Muscle layer of duodenum (tissue), 2 donors: ENCODE measurements around the gene NDFIP1.
"Not testable (repeated sequence)": the region's sequence is repeated elsewhere in the genome, so short reads cannot be mapped to it uniquely, and the experiment has no call there.

Experiments used
- H3K27ac ChIP-seq: one replicate; pipeline ENCODE4 v1.7.0; 2013; ENCODE audit warnings: mild to moderate bottlenecking, low read length
- H3K27me3 ChIP-seq: one replicate; pipeline ENCODE4 v1.7.0; 2013; ENCODE audit warnings: low read depth, mild to moderate bottlenecking, control low read depth, low read length
- H3K36me3 ChIP-seq, 2 donors: one replicate each; pipeline ENCODE4 v1.7.0; 2013; ENCODE audit warnings: low read length in 2 of 2, control low read depth in 1 of 2, mild to moderate bottlenecking in 1 of 2; ENCODE audit not compliant: insufficient read depth in 2 of 2, control insufficient read depth in 1 of 2
- H3K4me1 ChIP-seq, 2 donors: one replicate each; pipeline ENCODE4 v1.7.0; 2013; ENCODE audit warnings: low read length in 2 of 2, mild to moderate bottlenecking in 2 of 2, control low read depth in 1 of 2, moderate library complexity in 1 of 2; ENCODE audit not compliant: insufficient read depth in 2 of 2, control insufficient read depth in 1 of 2
- H3K4me3 ChIP-seq, 2 donors: one replicate each; pipeline ENCODE4 v1.7.0; 2013; ENCODE audit warnings: low read length in 2 of 2, low read depth in 1 of 2, mild to moderate bottlenecking in 1 of 2
- H3K9me3 ChIP-seq, 2 donors: one replicate each; pipeline ENCODE4 v1.7.0; 2013; ENCODE audit warnings: low read length in 2 of 2, control low read depth in 1 of 2, mild to moderate bottlenecking in 1 of 2; ENCODE audit not compliant: control insufficient read depth in 1 of 2
- donor health status: healthy.

The NDFIP1 gene

GRCh38 chr5:142145106-142145900, 36.7 kb downstream of the NDFIP1 start:
- Histone ChIP-seq H3K36me3 (peaks cover 32 to 60% of the 10 kb centered on the region in 2 donors), H3K4me3 (no peak overlapping the region), H3K27me3 (no peaks in the 10 kb centered on the region), H3K4me1 (no peaks in the 10 kb centered on the region), H3K27ac (no peak overlapping the region), H3K9me3 (no peaks in the 10 kb centered on the region)

GRCh38 chr5:142149363-142149762, 40.8 kb downstream of the NDFIP1 start:
- H3K27me3 ChIP-seq: no peaks in the 10 kb centered on the region
- H3K4me1 ChIP-seq: no peaks in the 10 kb centered on the region
- no peak overlapping the region for H3K4me3 ChIP-seq
- peaks cover 36 to 51% of the 10 kb centered on the region in 2 donors for H3K36me3 ChIP-seq
- H3K9me3 ChIP-seq: no peaks in the 10 kb centered on the region
- no peak overlapping the region for H3K27ac ChIP-seq

- Histone ChIP-seq H3K4me3 (no peak overlapping the region), H3K36me3 (peaks cover 26 to 40% of the 10 kb centered on the region in 2 donors), H3K27me3 (no peaks in the 10 kb centered on the region), H3K9me3 (no peaks in the 10 kb centered on the region), H3K27ac (no peak overlapping the region), H3K4me1 (no peaks in the 10 kb centered on the region)
Measured at GRCh38 chr5:142150431-142150830, 41.9 kb downstream of the NDFIP1 start.

- H3K27ac ChIP-seq: no peak overlapping the region
- H3K27me3 ChIP-seq: no peaks in the 10 kb centered on the region
- no peaks in the 10 kb centered on the region for H3K4me1 ChIP-seq
- peaks cover 19 to 28% of the 10 kb centered on the region in 2 donors for H3K36me3 ChIP-seq
- no peak overlapping the region for H3K4me3 ChIP-seq
- H3K9me3 ChIP-seq: no peaks in the 10 kb centered on the region
Measured at GRCh38 chr5:142151436-142152383, 43.1 kb downstream of the NDFIP1 start.

GRCh38 chr5:142152384-142152732, 43.8 kb downstream of the NDFIP1 start:
- Histone ChIP-seq H3K4me3 (no peak overlapping the region), H3K36me3 (peaks cover 13 to 21% of the 10 kb centered on the region in 2 donors), H3K9me3 (no peaks in the 10 kb centered on the region), H3K27me3 (no peaks in the 10 kb centered on the region), H3K4me1 (no peaks in the 10 kb centered on the region), H3K27ac (no peak overlapping the region)

GRCh38 chr5:142153674-142154448, 45.3 kb downstream of the NDFIP1 start:
- Histone ChIP-seq H3K36me3 (peaks cover 10 to 13% of the 10 kb centered on the region in 2 donors), H3K9me3 (no peaks in the 10 kb centered on the region), H3K27ac (no peak overlapping the region), H3K27me3 (no peaks in the 10 kb centered on the region), H3K4me1 (no peaks in the 10 kb centered on the region), H3K4me3 (no peak overlapping the region)

GRCh38 chr5:142154449-142154841, 45.9 kb downstream of the NDFIP1 start:
- H3K36me3 ChIP-seq: peaks cover 7 to 13% of the 10 kb centered on the region in 2 donors
- not testable (repeated sequence) for H3K27ac ChIP-seq, H3K9me3 ChIP-seq, H3K4me1 ChIP-seq, H3K4me3 ChIP-seq, H3K27me3 ChIP-seq

GRCh38 chr5:142156839-142157463, 48.4 kb downstream of the NDFIP1 start:
- Histone ChIP-seq H3K36me3 (peaks cover 0 to 4% of the 10 kb centered on the region in 2 donors), H3K27ac (no peak overlapping the region), H3K9me3 (no peaks in the 10 kb centered on the region), H3K4me3 (no peak overlapping the region), H3K4me1 (no peaks in the 10 kb centered on the region), H3K27me3 (no peaks in the 10 kb centered on the region)

GRCh38 chr5:142159354-142159753, 50.8 kb downstream of the NDFIP1 start:
- Histone ChIP-seq H3K4me3 (no peak overlapping the region), H3K4me1 (no peaks in the 10 kb centered on the region), H3K27ac (no peak overlapping the region), H3K9me3 (no peaks in the 10 kb centered on the region), H3K36me3 (peaks cover 0 to 4% of the 10 kb centered on the region in 2 donors), H3K27me3 (no peaks in the 10 kb centered on the region)

GRCh38 chr5:142164315-142164714, 55.7 kb downstream of the NDFIP1 start:
- H3K4me1 ChIP-seq: no peaks in the 10 kb centered on the region
- no peaks in the 10 kb centered on the region for H3K9me3 ChIP-seq
- no peak overlapping the region for H3K4me3 ChIP-seq
- H3K27me3 ChIP-seq: no peaks in the 10 kb centered on the region
- no peaks in the 10 kb centered on the region for H3K36me3 ChIP-seq
- H3K27ac ChIP-seq: no peak overlapping the region
